Stimulated activated CD8-positive, alpha-beta memory T cell treated with anti-CD3 and anti-CD28 coated beads, Interleukin-2, amount 100 ng/mL, for 48 hours (primary cell): ENCODE results near the gene CSTF3.
"Not testable (repeated sequence)": the region's sequence is repeated elsewhere in the genome, so short reads cannot be mapped to it uniquely, and the experiment has no call there.

Experiments
- DNase-seq, 2 donors: peaks; one replicate each; pipeline ENCODE4 v3.0.0-alpha.2; 2020; ENCODE audit warnings: low read depth in 2 of 2

The CSTF3 gene

DNA sequence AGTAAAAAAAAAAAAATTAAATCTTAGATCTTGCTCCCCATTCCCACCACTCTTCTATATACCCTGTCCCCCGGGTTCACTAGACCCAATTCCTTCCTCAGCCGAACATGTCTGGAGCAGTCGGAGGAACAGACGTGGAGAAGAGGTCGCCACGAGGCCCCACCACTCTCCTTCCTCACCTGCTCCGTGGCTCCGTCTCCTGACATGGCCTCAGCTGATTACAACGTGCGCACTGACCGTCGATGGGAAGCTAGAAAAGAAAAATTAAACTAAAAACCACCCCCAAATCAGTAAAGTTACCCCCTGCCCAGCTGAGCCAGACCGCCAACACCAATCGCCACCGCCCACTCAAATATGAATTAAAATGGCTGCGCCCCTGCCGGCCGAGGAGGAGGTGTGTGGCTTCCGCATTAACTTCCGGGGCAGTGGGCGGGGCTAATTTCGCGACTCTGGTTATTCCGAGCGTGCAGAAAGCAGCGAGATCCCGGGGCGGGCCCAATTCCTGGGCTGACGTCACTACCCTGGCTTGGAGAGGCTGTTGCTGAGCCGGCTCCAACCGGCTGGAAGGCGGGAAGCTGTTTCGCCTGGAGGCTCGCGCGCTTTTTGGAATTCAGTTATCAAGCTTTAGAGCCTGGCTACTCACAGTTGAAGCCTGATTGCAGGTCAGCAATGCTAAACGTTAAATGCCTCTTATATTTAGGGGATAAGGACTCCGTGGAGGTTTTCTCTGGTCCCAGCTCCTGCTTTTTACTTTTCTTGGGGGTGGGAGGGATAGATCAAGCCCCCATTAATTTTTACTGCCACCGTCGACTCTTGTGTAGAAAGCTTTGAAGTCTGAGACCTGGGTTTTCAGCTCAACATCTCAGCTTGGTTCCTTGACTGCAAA, at the start of gene CSTF3:
Gene CSTF3 (minus strand): TSS at position 361 of the 886 bp plus-strand sequence. CDS start 155 bp downstream, at position 206.
- DNase-seq, result peak; percentile 96 to 99

- no peak for DNase-seq
Measured at GRCh38 chr11:33208150-33208549, 46.9 kb upstream of the CSTF3 start.

DNA sequence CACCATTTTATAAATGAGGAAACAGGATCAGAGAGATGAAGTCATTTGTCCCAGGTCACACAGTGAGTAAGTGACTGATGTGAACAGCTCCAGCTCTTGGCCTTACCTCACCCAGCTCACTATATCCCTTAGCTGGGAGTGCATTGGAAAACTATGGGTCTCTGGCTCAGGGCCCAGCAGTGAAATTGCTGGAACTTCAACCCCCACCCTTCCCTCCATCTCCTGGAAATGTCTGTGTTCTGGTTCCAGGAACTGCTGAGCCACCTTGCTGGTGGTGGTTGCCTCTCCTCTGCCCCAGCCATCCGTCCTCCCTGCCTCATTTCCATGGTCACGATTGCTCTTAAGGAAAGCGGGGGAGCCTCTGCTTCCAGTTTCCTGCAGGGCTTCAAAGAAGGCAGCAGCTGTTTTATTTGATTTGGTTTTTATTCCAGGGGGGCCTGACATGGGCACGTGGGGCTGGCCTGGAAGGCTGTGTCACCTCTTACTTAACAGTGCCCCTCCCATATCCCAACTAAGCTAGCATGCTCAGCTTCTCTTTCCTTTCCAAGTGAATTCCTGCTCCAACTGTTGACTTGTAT, 46.2 kb upstream of the CSTF3 start:
- no peak for DNase-seq

- no peak for DNase-seq
Measured at GRCh38 chr11:33197915-33198727, 36.8 kb upstream of the CSTF3 start.

GRCh38 chr11:33195462-33196173, 34.3 kb upstream of the CSTF3 start:
- no peak for DNase-seq

DNA sequence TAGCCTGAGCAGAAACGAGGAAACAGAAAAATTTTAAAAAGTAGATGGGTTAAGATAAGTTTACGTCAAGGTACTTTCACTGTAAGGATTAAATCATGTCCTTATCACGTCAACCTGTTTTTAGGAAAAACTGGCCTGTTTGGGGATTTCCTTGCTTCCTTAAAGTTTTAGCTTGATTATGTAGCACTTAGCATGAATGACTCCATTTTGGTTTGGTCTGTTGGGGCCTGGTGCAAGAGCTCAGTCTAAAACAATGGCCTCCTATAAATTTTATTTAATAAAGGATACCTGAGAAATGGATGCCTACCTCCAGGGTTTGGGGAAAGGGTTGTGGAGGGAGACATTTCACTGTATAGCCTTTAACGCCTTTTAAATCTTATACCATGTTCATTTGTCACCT, 33.2 kb upstream of the CSTF3 start:
- DNase-seq, result no peak

DNA sequence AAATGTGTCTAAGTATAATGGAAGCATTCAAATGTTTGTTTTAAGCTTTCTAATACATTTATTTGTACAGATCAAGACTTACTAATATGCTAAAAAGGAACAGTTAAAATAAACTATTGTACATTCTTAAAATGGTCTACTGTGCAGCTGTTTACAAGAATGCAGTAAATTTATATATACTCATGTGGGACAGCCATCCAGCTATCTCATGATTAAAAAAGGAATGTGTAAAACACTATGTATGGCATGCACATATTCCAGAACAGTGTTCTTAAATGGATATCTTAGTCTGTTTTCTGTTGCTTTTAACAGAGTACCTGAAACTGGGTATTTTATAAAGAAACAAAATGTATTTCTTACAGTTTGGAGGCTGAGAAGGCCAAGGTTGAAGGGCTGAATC, 30.2 kb upstream of the CSTF3 start:
- DNase-seq, result no peak

GRCh38 chr11:33187998-33188722, 26.9 kb upstream of the CSTF3 start:
- no peak for DNase-seq

GRCh38 chr11:33185756-33186155, 24.5 kb upstream of the CSTF3 start:
- no peak for DNase-seq

DNA sequence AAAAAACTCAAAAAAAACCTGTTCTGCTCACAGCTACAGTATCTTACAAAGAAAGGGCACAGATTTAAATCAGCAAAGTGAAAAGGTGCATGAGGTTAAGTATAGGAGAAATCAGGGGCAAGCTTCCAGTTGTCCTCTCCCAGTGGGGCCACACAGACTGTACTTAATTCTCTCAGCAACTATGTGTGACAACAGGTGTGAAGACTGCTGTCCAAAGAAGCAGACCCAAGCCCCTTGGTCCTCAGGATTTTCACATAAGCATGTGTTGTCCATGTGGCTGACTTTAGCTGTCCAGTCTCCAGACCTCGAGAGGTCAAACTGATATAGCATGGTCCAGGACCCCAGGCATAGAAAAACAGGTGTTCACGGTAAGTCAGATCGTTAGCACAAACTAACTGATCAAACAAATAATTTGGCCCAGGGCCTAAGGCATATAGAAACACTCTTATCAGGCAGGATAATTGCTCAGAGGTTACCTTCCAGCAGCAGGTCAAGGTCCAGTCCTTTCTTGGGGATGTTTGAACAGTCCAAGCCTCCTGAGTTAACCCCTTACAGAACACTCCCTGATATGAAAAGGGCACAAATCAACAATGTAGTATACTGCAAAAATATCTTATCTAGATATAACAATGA, 21.1 kb upstream of the CSTF3 start:
- no peak for DNase-seq

DNA sequence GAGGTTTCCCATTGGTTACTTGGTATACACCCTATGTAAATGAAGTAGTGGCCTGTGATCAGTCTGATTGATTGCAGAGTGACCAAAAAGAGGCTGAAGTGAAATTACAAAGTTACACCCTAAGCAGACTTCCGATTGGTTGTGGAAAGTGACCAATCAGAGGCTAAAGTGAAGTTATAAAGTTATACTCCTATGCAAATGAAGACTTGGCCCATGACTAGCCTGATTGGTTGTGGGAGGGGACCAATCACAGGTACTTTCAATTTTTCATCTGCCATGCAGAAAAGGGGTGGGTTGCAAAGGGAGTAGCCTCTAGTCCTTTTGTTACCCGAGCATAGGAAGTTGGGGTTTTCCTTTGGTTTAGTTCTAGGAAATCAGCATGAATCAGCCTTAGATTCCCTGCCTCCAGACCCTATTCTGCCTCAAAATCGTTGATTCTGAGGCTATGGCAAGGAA, 18.1 kb upstream of the CSTF3 start:
- no peak for DNase-seq

DNA sequence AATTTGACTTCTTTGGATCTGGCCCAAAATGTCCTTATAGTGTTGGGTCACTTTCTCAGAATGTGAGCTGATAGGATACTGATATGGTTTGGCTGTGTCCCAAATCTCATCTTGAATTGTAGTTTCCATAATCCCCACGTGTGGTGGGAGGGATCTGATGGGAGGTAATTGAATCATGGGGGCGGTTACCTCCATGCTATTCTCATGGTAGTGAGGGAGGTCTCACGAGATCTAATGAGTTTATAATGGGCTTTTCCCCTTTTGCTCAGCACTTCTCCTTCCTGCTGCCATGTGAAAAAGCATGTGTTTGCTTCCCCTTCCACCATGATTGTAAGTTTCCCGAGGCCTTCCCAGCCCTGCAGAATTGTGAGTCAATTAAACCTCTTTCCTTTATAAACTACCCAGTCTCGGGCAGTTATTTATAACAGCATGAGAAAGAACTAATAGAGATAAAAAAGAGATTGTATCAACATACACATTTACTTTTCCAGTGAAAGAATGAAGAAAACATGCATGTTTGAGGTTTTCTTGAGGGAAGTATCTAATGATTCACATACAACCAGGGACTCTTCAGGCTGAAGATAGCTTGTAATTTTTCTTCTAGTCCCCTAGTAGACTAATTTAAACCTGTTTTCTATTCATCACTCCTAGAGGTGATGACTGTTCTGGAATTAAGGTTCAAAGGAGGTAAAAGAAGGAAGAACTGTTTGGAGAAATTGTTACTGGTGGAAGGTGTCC, 17.3 kb upstream of the CSTF3 start:
- DNase-seq, result no peak

- DNase-seq, result no peak
Measured at GRCh38 chr11:33177676-33178336, 16.5 kb upstream of the CSTF3 start.

GRCh38 chr11:33176760-33177159, 15.5 kb upstream of the CSTF3 start:
- DNase-seq, result not testable (repeated sequence)

GRCh38 chr11:33172996-33173395, 11.7 kb upstream of the CSTF3 start:
- DNase-seq, result no peak

DNA sequence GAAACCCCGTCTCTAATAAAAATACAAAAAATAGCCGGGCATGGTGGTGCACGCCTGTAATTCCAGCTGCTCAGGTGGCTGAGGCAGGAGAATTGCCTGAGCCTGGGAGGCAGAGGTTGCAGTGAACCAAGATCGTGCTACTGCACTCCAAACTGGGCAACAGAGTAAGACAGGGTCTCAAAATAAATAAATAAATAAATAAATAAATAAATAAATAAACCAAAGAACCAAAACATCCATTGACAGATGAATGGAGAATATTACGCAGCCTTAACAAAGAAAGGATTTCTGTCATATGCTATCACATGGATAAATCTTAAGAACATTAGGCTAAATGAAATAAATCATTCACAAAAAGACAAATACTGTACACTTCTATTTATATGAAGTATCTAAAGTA, 11.1 kb upstream of the CSTF3 start:
- DNase-seq, result no peak

GRCh38 chr11:33171251-33171650, 10.0 kb upstream of the CSTF3 start:
- no peak for DNase-seq

DNA sequence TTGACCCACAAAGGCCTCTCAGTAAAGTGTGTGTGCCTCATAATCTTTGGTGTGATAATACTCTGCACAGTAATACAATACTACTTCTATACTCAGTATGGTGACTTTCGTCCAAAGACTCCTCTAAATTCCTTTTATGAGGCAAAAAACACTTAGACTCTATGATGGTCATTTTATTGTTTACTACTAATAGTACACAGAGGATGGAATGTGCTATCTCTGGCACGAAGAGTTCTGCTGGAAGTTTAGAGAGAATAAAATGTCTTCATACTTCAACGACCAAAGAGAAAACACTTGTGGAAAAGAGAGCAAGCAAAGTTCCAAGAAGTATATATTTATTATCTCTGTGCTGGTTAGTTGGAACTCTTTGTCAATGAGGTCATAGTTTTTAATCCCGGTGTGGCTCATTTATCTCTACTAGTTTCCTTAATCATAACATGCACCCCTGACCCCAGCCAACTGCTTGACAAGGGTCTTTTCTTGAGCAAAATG, 7.5 kb upstream of the CSTF3 start:
- no peak for DNase-seq

DNA sequence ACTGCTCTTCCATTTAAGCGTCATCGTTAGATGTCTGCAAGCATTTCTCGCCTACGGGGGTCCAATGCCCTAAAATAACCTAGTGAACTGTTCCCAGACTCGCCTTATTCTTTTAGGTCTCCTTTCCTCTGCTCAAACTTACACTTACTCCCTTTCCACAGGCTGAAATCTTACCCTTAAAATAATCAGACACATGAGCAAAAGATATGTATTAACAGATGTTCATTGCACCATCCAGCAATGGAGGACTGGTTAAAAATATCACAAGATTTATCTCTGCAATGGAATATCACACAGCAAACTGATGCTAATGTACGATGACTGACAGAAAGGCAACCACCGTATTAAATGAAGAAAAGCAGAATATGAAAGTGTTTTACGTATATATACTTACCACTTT, 1.6 kb upstream of the CSTF3 start:
- no peak for DNase-seq
